Activated CD4-positive, alpha-beta T cell treated with anti-CD3 and anti-CD28 coated beads, Interleukin-2, amount 10 ng/mL, durations not matched to agents 7 days and 5 days (primary cell): ENCODE measurements around the gene ZMYND8. TPM values are rescaled to one million over a fixed set of nuclear protein-coding genes. Genes with fewer than 3 reads are reported as not detected.
A peak's percentile ranks its signal among the peaks of the same experiment; 100 is the strongest.
"Not testable (repeated sequence)": the region's sequence is repeated elsewhere in the genome, so short reads cannot be mapped to it uniquely, and the experiment has no call there.

ENCODE experiments used
- CTCF ChIA-PET: fragments of 350-600 bp; sonication (Branson Sonifier 250); formaldehyde crosslinking; loops from one replicate; lab custom pipeline; 2021; ENCODE audit warnings: antibody characterized with exemption; lab: Charles Lee
- POLR2A ChIA-PET: fragments of 350-600 bp; sonication (Branson Sonifier 250); formaldehyde crosslinking; loops from one replicate; lab custom pipeline; 2021; ENCODE audit warnings: antibody characterized with exemption; lab: Charles Lee
- DNase-seq: peaks from one replicate; pipeline ENCODE4 v3.0.0-alpha.2; 2020
- H3K27ac Mint-ChIP-seq: one replicate; pipeline ENCODE4 v1.8.0; 2021; ENCODE audit warnings: mild to moderate bottlenecking, moderate library complexity, mixed read lengths
- H3K27me3 Mint-ChIP-seq: one replicate; pipeline ENCODE4 v1.8.0; 2021; ENCODE audit warnings: mixed read lengths
- H3K36me3 Mint-ChIP-seq: one replicate; pipeline ENCODE4 v1.8.0; 2021; ENCODE audit warnings: low read depth, mixed read lengths
- H3K4me1 Mint-ChIP-seq: one replicate; pipeline ENCODE4 v1.8.0; 2021; ENCODE audit warnings: mixed read lengths
- H3K4me3 Mint-ChIP-seq: one replicate; pipeline ENCODE4 v1.8.0; 2021; ENCODE audit warnings: mild to moderate bottlenecking, moderate library complexity, mixed read lengths
- H3K9me3 Mint-ChIP-seq: one replicate; pipeline ENCODE4 v1.8.0; 2021; ENCODE audit warnings: mixed read lengths
- total RNA-seq, 2 experiments: library from RNA; stranded (reverse); gene quantifications; one replicate each; pipeline ENCODE4 v1.2.3, GENCODE V29; 2021

ZMYND8 gene
- total RNA-seq, 2 experiments from 2014 or later = 44.6 to 55.6 TPM

DNA sequence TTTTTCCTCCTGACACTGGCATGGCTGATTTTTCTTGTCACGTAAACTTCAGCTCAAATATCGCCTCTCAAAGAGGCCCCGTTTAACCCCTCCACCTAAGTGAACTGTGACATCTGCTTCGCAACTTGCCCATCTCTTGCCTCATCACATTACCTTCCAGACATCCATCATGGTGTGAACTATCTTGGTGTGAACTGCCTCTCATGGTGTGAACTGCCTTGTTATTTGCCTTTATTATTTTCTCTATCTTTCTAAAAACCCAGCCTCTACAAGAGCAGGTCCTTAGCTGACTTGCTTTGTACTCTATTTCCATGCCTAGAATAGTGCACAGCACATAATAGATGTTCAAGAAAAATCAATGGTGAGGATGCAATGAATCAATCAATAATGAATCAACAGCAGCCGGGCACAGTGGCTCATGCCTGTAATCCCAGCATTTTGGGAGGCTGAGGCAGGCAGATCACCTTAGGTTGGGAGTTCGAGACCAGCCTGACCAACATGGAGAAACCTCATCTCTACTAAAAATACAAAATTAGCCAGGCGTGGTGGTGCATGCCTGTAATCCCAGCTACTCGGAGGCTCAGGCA lies 95.9 kb downstream of the ZMYND8 start:
- H3K4me1 Mint-ChIP-seq, H3K27me3 Mint-ChIP-seq, POLR2A ChIA-PET, H3K9me3 Mint-ChIP-seq, DNase-seq, H3K4me3 Mint-ChIP-seq: not testable (repeated sequence)
- Mint-ChIP-seq H3K27ac (peak overlapping the region; percentile 6), H3K36me3 (peaks cover 36% of the 10 kb centered on the region)
- CTCF ChIA-PET = interaction anchor here (0.6 to 2.0 kb wide), 3 partner anchors 10 to 123 kb away, joined by 3 to 7 read pairs (median 4); no protein-coding TSS in a partner anchor

DNA sequence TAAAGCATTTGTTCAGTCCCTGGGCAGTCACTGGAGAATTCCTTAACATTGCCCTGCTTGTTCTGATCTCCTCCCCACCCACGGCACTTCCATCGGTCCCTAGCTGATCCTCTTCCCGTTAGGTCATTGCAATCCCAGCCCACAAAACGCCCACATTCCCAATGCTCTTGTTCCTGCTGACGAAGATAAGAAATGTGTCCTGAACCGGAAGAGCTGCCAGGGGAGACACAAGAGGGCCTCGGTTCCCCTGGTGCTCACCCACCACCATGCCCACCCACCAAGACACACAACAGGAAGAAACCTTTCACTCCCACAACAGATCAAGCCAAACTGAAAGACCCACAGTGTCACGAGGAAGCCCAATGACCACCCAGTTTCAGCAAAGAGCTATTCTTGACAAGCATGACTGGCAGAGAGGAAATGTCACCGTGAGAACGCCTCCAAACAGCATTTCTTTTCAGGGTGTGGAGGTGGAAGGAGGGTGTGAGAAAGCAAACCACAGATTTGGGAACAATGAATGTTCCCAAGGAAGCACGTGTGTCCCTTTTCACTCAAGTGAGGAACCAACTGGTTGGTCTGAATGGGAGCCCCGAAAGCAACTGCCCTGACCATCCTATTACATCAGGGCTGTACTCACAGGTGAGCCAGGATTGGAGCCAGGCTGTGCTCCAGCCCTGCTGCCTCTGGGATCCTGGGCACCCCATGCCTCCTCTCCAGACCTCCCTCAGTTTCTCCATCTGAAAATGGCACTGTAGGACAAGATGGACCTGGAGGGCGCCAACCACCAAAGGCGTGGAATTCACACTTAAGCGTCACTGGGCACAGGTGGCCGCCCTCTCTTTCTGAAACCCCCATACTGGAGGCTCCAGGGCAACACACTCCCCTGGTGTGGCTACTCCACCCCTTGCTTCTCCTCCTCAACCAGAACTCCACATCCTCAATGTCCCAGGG lies 97.5 kb downstream of the ZMYND8 start:
- H3K27me3 Mint-ChIP-seq = no peaks in the 10 kb centered on the region
- no peak for DNase-seq
- no peak overlapping the region for H3K4me3 Mint-ChIP-seq
- POLR2A ChIA-PET = no interaction called here
- peak overlapping the region; percentile 43 for H3K27ac Mint-ChIP-seq
- peaks cover 5% of the 10 kb centered on the region for H3K4me1 Mint-ChIP-seq
- CTCF ChIA-PET = interaction anchor here (1.4 to 2.6 kb wide), 3 partner anchors 11 to 125 kb away, joined by 5 to 10 read pairs (median 7); no protein-coding TSS in a partner anchor
- H3K9me3 Mint-ChIP-seq = no peaks in the 10 kb centered on the region
- peaks cover 38% of the 10 kb centered on the region for H3K36me3 Mint-ChIP-seq

DNA sequence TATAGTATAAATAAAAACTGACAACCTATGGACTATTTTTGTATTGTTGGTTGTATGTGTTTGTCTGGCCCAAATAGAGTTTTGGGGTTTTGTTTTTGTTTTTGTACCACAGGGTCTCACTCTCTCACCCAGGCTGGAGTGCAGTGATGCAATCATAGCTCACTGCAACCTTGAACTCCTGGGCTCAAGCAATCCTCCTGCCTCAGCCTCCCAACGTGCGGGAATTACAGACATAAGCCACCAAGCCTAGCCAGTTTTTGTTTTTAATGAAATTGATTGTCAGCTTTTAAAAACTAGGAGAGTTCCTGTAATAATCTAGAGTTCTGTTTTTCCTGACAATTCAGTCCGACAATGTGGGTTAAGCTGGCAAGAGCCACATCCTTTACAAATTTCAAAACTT lies 98.7 kb downstream of the ZMYND8 start:
- Mint-ChIP-seq H3K9me3 (no peaks in the 10 kb centered on the region), H3K4me3 (no peak overlapping the region), H3K4me1 (peaks cover 5% of the 10 kb centered on the region), H3K27me3 (no peaks in the 10 kb centered on the region), H3K36me3 (peaks cover 41% of the 10 kb centered on the region), H3K27ac (no peak overlapping the region)
- no peak for DNase-seq
- ChIA-PET CTCF (interaction anchor here (1.4 to 2.6 kb wide), 2 partner anchors 15 to 126 kb away, joined by 5 to 10 read pairs; no protein-coding TSS in a partner anchor), POLR2A (no interaction called here)

DNA sequence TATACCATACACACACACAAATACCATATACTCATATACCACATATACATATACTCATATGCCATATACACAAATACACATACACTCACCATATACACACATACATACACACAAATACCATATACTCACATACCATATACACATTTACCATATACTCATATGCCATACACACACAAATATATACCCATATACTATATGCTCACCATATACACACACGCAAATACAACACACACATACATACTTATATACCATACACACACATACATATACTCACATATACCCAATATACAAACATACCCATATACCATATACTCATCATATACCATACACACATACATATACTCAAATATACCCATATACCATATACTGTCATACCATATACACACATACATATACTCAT lies 99.2 kb downstream of the ZMYND8 start:
- ChIA-PET POLR2A (no interaction called here), CTCF (interaction anchor here (2.6 kb wide), 1 partner anchor 126 kb away, joined by 10 read pairs; no protein-coding TSS in a partner anchor)
- H3K27me3 Mint-ChIP-seq = no peaks in the 10 kb centered on the region
- no peak for DNase-seq
- H3K36me3 Mint-ChIP-seq = peaks cover 36% of the 10 kb centered on the region
- no peak overlapping the region for H3K4me3 Mint-ChIP-seq
- no peaks in the 10 kb centered on the region for H3K9me3 Mint-ChIP-seq
- no peak overlapping the region for H3K27ac Mint-ChIP-seq
- peaks cover 5% of the 10 kb centered on the region for H3K4me1 Mint-ChIP-seq

DNA sequence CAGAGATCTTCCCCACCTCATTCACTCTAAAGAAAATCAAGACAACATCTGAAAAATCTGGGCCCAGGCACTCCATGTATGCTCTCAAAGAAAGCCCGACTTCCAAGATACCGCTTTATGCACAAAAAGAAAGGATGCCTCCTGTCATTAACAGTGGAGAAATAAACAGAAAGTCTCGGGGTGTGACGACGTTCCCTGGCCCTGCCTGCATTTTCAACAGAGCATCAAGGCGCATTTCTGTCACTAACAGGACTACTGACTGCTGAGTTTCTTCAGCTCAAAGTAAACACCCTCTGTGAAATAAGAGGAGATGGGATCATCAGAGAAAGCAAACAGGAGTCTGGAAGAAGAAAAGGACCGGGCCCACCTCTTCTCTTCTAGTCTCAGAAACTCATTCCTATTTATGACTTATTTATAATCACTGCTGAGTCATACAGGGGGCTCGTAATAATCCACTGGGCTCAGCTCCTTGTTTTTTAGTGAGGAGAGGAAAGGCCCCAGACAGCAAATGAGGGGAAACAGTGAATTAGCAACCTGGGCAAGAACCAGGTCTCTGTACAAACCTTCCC lies 99.7 kb downstream of the ZMYND8 start:
- H3K27me3 Mint-ChIP-seq = no peaks in the 10 kb centered on the region
- H3K27ac Mint-ChIP-seq = no peak overlapping the region
- peaks cover 32% of the 10 kb centered on the region for H3K36me3 Mint-ChIP-seq
- H3K4me1 Mint-ChIP-seq = peaks cover 5% of the 10 kb centered on the region
- no peak overlapping the region for H3K4me3 Mint-ChIP-seq
- ChIA-PET POLR2A (no interaction called here), CTCF (interaction anchor here (1.0 kb wide), 1 partner anchor 12 kb away, joined by 3 read pairs; no protein-coding TSS in a partner anchor)
- no peak for DNase-seq
- no peaks in the 10 kb centered on the region for H3K9me3 Mint-ChIP-seq

DNA sequence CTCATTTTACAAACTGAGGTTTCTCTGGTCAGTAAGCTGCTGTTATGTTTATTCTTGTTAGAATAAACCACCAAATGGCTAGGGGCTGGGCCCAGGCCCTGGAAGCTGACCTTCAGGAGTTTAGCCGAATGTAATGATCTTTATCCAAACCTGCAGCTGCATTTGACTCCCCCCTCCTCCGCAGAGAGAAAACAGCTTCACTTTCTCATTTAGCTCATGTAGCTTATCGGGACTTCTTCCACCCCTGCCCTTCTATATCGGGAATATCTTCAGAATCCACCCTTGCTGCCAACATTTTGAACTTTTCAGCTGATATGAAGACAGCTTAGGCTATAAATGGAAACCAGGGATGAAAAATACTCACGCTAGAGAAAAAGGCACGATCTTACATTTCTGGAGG lies 102.6 kb downstream of the ZMYND8 start:
- CTCF ChIA-PET = interaction anchor here (1.1 kb wide), 1 partner anchor 130 kb away, joined by 4 read pairs; no protein-coding TSS in a partner anchor
- POLR2A ChIA-PET = no interaction called here
- Mint-ChIP-seq H3K9me3 (no peaks in the 10 kb centered on the region), H3K27ac (no peak overlapping the region), H3K27me3 (no peaks in the 10 kb centered on the region), H3K4me3 (no peak overlapping the region), H3K36me3 (peaks cover 28% of the 10 kb centered on the region), H3K4me1 (no peaks in the 10 kb centered on the region)
- no peak for DNase-seq

DNA sequence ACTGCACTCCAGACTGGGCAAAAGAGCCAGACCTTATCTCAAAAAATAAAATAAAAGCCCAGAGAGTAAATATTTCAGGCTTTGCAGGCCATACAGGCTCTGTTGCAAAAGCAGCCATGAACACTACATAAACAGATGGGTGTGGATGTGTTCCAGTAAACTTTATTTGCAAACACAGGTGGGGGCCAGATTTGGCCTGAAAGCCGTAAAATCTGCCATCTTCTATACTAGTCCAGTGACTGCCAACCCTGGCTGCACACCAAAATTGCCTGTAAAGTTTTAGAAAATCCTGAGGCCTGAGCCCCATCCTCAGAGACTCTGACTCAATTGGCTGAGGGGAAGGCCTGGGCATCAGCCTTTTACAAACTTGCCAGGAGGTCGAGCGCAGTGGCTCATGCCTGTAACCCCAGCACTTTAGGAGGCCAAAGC lies 103.6 kb downstream of the ZMYND8 start:
- no peak overlapping the region for H3K4me3 Mint-ChIP-seq
- no peaks in the 10 kb centered on the region for H3K27me3 Mint-ChIP-seq
- no peak for DNase-seq
- H3K4me1 Mint-ChIP-seq = no peaks in the 10 kb centered on the region
- ChIA-PET POLR2A (no interaction called here), CTCF (no interaction called here)
- no peaks in the 10 kb centered on the region for H3K9me3 Mint-ChIP-seq
- peaks cover 33% of the 10 kb centered on the region for H3K36me3 Mint-ChIP-seq
- H3K27ac Mint-ChIP-seq = no peak overlapping the region

DNA sequence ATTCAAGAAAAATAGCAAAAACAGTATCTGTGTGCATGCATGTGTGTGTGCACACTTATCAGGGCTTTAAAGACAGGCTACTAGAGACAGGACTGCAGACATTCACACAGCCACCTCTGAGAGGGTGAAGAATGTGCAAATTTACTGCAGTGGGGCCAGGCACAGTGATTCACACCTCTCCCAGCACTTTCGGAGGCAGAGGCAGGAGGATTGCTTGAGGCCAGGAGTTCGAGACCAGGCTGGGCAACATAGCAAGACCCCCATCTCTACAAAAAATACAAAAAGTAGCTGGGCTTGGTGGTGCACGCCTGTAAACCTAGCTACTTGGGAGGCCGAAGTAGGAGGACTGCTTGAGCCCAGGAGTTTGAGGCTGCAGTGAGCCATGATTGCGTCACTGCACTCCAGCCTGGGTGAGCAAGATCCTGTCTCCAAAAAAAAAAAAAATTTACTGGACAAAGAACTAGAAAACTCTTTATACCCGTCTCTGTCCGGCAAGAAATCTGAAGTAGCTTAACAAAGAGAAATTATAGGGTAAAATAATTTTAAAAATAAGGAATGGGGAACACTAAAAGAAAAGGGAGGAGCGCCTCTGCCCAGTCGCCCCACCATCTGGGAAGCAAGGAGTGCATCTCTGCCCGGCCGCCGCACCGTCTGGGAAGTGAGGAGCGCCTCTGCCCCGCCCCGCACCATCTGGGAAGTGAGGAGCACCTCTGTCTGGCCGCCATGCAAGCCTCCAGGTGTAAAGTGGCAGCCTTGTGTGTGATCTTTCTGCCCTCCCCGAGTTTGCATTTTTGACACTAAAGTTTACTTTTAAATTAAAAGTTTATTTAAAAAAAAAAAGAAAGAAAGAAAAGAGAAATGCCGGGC lies 105.1 kb downstream of the ZMYND8 start:
- Mint-ChIP-seq H3K27ac (no peak overlapping the region), H3K9me3 (no peaks in the 10 kb centered on the region), H3K4me3 (no peak overlapping the region), H3K27me3 (no peaks in the 10 kb centered on the region), H3K36me3 (peaks cover 41% of the 10 kb centered on the region), H3K4me1 (no peaks in the 10 kb centered on the region)
- DNase-seq = no peak
- ChIA-PET POLR2A (no interaction called here), CTCF (interaction anchor here (0.6 to 2.1 kb wide), 5 partner anchors 22 to 557 kb away, joined by 3 to 5 read pairs (median 4); no protein-coding TSS in a partner anchor)

DNA sequence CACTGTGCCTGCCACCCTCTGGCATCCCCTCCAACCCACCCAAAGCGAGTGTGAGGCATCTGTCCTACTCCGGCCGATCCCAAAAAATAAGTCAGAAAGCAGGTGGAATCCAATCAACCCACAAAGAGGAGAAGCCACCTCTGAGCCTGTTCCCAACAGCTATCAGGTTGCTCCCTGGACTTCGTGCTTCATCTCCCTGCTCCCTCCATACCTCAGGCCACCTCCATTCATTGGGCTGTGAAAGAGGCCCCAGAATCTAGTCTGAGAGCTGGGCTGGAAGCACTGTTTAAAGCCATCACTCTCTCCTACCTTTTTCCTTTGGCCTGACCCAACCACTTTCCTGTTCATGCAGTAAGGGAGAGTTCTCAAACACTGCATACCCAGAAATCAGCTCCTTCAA lies 106.1 kb downstream of the ZMYND8 start:
- POLR2A ChIA-PET = no interaction called here
- CTCF ChIA-PET = interaction anchor here (0.6 to 2.1 kb wide), 4 partner anchors 23 to 134 kb away, joined by 3 to 5 read pairs (median 4); no protein-coding TSS in a partner anchor
- H3K27ac Mint-ChIP-seq = no peak overlapping the region
- no peak overlapping the region for H3K4me3 Mint-ChIP-seq
- no peaks in the 10 kb centered on the region for H3K4me1 Mint-ChIP-seq
- no peaks in the 10 kb centered on the region for H3K9me3 Mint-ChIP-seq
- no peak for DNase-seq
- peaks cover 49% of the 10 kb centered on the region for H3K36me3 Mint-ChIP-seq
- H3K27me3 Mint-ChIP-seq = no peaks in the 10 kb centered on the region

DNA sequence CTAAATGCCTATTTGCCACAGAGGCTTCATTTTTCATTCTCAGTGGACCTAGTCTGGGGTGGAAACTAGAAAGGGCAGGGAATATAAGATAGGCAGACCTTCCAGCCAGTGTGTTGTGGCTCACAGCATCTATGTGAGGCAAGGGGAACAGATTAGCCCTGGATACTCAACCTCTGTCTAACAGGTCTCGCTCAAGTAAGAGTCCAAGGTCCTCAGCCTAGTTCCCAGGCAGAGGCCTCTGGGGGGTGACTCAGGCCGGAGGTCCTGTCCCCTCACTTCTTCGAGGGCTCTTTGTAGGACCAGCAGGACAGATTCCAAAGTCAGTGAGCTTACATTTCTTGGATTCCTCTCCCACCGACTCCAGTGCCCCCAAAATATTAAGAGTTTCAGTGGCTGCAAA lies 106.6 kb downstream of the ZMYND8 start:
- peaks cover 51% of the 10 kb centered on the region for H3K36me3 Mint-ChIP-seq
- ChIA-PET CTCF (interaction anchor here (1.6 to 2.1 kb wide), 2 partner anchors 23 to 134 kb away, joined by 4 to 5 read pairs; no protein-coding TSS in a partner anchor), POLR2A (no interaction called here)
- H3K27ac Mint-ChIP-seq = no peak overlapping the region
- H3K4me1 Mint-ChIP-seq = no peaks in the 10 kb centered on the region
- no peaks in the 10 kb centered on the region for H3K9me3 Mint-ChIP-seq
- H3K4me3 Mint-ChIP-seq = no peak overlapping the region
- DNase-seq = no peak
- no peaks in the 10 kb centered on the region for H3K27me3 Mint-ChIP-seq

DNA sequence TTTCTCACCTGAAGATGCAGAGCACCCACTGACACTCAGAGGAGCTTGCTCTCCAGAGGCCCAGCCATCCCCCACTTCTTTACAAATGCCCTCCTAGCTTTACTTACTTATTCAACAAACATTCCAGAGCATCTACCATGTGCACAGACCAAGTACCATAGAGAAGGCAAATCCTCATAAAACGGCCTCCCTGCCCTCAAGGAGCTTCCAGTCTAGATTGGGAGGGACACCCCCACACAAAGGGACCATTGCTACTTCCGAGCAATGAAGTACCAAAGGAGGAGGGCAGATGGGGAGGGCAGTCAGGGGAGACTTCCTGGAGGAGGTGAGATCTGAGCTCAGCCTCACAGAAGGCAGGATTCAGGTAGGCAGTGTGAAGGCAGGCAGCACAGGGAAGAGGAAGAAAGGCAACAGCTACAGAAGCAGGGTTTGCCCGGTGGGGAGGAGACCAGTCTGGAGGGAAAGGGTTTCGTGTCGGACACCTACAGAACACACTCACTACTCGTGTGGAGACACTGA lies 108.0 kb downstream of the ZMYND8 start:
- peak overlapping the region; percentile 54 for H3K27ac Mint-ChIP-seq
- ChIA-PET POLR2A (no interaction called here), CTCF (interaction anchor here (0.6 to 1.9 kb wide), 4 partner anchors 19 to 401 kb away, joined by 3 to 8 read pairs (median 4); no protein-coding TSS in a partner anchor)
- no peak for DNase-seq
- no peaks in the 10 kb centered on the region for H3K9me3 Mint-ChIP-seq
- no peak overlapping the region for H3K4me3 Mint-ChIP-seq
- H3K27me3 Mint-ChIP-seq = no peaks in the 10 kb centered on the region
- no peaks in the 10 kb centered on the region for H3K4me1 Mint-ChIP-seq
- H3K36me3 Mint-ChIP-seq = peaks cover 44% of the 10 kb centered on the region
